ENCODE data around the gene CMIP.

The CMIP gene

GRCh38 chr16:81543571-81543970, 99.0 kb downstream of the CMIP start:
- TF ChIP-seq GATA2 (IDR thresholded peaks at IDR 0.05; ENCODE audit: low read depth, low read length) (no peak), GATA3 (IDR thresholded peaks at IDR 0.05; ENCODE audit: low read depth, low read length) (no peak)

DNA sequence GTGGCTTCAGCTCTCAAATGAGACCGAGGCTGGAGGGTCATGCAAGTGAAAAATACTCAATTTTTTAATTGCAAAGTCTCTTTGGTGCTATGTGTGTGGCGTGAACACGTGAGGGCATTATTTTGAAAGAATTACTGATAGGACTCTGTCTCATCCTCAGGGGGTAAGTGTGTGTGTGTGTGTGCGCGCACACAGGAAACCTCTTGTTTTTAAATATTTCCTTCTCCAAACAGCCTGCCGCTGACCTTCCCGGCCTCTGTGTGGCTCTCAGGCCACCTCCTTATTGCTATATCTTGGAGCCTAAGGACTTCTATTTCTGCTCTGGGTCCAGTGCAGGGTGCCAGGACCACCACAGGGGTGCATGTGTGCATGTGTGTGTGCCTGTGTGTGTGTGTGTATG, 99.7 kb downstream of the CMIP start:
- TF ChIP-seq GATA2 (IDR thresholded peaks at IDR 0.05; ENCODE audit: low read depth, low read length) (no peak), GATA3 (IDR thresholded peaks at IDR 0.05; ENCODE audit: low read depth, low read length) (no peak)

DNA sequence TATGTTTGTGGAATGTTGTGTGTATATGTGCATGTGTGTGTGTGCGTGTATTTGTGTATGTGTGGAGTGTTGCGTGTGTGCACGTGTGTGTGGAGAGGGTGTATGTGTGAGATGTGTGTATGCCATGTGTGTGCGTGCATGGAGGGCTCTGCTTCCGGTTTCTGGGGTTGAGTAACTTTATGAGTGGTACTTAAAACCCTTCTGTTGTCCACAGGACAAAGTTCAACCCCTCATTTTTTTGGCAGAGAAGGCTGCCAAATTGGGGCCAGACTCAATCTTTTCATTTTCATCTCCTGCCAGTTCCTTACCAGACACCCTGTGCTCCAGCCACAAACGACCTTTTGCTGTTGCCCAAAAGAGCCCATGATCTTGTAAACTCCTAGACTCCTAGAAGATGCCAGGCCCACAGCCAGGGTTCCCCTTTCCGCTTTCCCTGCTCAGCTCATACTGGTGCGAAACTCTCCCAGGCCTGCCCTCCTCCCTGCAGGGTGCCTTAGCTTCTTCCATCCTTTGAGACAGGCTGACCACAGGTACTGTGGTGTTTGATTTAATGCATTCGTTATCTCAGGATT, 100.2 kb downstream of the CMIP start:
- TF ChIP-seq GATA3 (IDR thresholded peaks at IDR 0.05; ENCODE audit: low read depth, low read length), result no peak
- no peak for TF ChIP-seq GATA2 (IDR thresholded peaks at IDR 0.05; ENCODE audit: low read depth, low read length)

GRCh38 chr16:81545470-81546250, 101.1 kb downstream of the CMIP start:
- TF ChIP-seq GATA3 (IDR thresholded peaks at IDR 0.05; ENCODE audit: low read depth, low read length) (no peak), GATA2 (IDR thresholded peaks at IDR 0.05; ENCODE audit: low read depth, low read length) (no peak)

- no peak for TF ChIP-seq GATA2 (IDR thresholded peaks at IDR 0.05; ENCODE audit: low read depth, low read length)
- no peak for TF ChIP-seq GATA3 (IDR thresholded peaks at IDR 0.05; ENCODE audit: low read depth, low read length)
These were observed 102.2 kb downstream of the CMIP start for GRCh38 chr16:81546781-81547180.

DNA sequence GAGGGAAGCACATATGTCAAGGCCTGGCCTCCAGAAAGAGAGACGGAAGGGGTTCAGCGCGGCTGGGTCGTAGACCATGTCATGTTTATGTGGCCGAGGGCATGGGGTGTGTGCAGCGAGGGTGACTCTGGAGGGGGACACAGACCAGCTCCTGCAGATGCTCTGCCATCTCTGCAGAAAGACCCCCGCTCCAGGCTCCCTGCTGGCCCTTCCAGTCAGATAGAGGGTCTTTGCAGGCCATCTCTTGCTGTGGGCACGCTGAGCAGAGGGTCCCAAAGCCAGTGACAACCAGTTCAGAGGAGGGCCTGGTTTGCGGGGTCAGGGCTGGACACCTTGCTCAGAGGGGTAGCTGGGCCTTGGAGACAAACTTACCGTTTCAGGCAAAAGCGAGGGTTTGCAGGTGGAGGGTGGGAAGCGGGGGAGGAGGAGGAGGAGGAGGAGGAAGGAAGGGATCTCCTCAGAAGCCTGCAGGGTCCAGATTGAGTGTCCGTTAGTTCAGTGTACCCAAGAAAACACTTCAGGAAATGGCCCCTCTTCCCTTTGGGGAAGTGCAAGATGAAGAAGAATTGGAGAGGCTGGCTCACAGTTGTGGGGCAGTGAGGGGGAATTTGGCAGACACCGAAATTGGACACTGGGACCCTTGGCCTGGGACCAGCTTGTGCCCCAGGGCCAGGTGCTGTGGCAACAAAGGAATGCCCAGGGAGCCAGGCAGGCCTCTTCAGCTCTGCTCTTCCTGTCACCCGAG, 102.8 kb downstream of the CMIP start:
- no peak for TF ChIP-seq GATA3 (IDR thresholded peaks at IDR 0.05; ENCODE audit: low read depth, low read length)
- TF ChIP-seq GATA2 (IDR thresholded peaks at IDR 0.05; ENCODE audit: low read depth, low read length), result no peak

DNA sequence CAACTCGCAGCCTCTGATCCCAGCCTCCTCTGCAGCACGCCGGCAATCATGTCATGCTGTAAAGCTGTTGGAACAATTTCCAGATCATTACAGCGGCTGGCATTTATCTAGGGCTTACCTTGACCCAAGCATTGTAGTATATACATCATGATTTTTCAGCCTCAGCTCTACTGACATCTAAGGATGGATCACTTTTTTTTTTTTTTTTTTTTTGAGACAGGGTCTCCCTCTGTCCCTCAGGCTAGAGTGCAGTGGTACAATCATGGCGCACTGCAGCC, 103.3 kb downstream of the CMIP start:
- no peak for TF ChIP-seq GATA3 (IDR thresholded peaks at IDR 0.05; ENCODE audit: low read depth, low read length)
- no peak for TF ChIP-seq GATA2 (IDR thresholded peaks at IDR 0.05; ENCODE audit: low read depth, low read length)

- no peak for TF ChIP-seq GATA2 (IDR thresholded peaks at IDR 0.05; ENCODE audit: low read depth, low read length)
- TF ChIP-seq GATA3 (IDR thresholded peaks at IDR 0.05; ENCODE audit: low read depth, low read length), result no peak
These were observed 103.9 kb downstream of the CMIP start for GRCh38 chr16:81548551-81548875.

DNA sequence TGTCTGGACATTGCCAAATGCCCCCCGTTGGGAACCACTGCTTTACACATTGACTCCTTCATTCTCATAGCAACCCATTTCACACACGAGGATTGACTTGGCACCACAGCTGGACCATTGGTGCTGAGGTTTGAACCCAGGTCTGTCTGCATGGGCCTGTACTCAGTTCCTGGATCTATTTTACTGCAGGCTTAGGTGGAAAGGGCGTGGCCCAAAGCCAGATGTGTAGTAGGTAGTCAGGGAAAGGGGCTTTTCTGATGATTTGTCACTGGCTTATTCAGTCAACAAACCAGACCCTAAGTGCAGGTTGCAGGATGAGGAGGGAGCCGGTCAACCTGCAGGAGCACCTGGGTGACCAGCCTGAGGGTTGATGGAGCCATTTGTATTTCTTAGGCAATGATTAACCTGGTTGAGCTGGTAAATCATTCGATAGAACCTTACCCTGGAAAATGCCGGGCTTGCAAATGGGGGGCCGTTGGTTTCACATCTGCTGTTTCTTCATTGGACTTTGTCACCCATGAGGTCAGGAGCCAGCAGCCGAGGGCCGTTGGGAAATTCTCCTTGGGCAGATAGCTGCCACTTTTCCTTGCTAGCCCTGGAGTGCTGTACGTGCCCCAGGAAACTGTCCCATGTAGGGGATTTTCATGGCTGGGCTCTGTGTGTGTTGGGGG, 104.4 kb downstream of the CMIP start:
- TF ChIP-seq GATA2 (IDR thresholded peaks at IDR 0.05; ENCODE audit: low read depth, low read length) (no peak), GATA3 (IDR thresholded peaks at IDR 0.05; ENCODE audit: low read depth, low read length) (no peak)

DNA sequence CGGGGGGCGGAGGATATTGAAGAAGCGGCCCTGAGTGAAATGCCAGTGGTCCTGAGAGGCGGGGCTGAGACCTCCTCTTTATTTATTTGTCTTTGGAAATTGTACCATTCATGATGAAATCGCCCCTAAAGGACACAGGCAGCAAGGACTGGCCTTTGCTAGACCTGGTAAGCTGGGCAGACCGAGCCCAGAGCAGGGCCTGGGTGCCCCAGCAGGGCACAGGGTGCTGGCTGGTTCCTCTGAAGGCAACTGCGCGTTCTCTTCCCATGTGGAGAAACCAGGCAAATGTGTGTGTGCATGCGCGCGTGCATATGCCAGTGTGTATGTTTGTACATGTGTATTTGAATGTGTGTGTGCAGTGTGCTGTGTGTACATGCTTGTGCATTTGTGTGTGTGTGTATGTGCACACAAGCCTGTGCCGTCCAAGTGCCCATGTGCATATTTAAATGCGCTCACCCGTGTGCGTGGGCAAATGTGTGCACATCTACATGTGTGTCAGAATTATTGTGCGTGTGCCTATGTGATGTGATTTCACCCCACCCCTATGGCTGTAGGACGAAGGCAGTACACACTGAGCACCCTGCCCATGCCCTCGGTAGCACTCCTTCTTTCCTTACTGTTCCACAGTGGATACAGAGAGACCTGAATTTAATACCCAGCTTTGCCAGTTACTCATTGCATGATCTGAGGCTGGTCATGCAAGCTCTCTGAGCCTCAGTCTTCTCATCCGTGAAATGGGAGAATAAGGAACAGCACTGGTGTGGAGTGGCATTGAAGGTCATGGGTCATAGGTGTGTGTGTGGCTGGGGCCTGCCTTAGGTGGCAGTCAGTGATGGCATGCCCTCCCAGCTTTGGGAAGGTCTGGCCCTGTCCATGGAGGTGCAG, 105.2 kb downstream of the CMIP start:
- TF ChIP-seq GATA2 (IDR thresholded peaks at IDR 0.05; ENCODE audit: low read depth, low read length) (no peak), GATA3 (IDR thresholded peaks at IDR 0.05; ENCODE audit: low read depth, low read length) (no peak)

DNA sequence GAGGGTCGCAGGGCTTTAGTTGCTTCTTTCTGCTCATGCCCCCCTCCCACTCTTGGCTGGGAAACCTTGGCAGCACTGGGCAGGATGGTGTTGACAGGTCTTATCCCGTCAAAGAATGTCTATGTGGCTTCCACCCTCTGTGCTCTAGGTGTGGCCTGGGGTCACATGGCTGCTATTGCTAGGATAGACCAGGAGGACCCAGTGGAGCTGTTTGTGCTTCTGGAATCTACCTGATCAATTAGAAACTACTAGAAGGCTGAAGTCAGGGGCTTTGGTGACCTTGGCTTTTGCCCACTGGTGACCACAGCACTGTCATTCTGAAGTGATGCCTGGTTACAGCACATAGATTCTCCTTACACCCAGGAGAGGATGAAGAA, 105.8 kb downstream of the CMIP start:
- TF ChIP-seq GATA3 (IDR thresholded peaks at IDR 0.05; ENCODE audit: low read depth, low read length) (no peak), GATA2 (IDR thresholded peaks at IDR 0.05; ENCODE audit: low read depth, low read length) (no peak)

- no peak for TF ChIP-seq GATA2 (IDR thresholded peaks at IDR 0.05; ENCODE audit: low read depth, low read length)
- TF ChIP-seq GATA3 (IDR thresholded peaks at IDR 0.05; ENCODE audit: low read depth, low read length), result no peak
These were observed 106.7 kb downstream of the CMIP start for GRCh38 chr16:81551151-81551808.

GRCh38 chr16:81551821-81552304, 107.3 kb downstream of the CMIP start:
- TF ChIP-seq GATA3 (IDR thresholded peaks at IDR 0.05; ENCODE audit: low read depth, low read length) (no peak), GATA2 (IDR thresholded peaks at IDR 0.05; ENCODE audit: low read depth, low read length) (no peak)

All from SH-SY5Y (cell line).